Stomach (tissue), 9 donors: ENCODE data around the gene CELSR3. TPM values are rescaled to one million over a fixed set of nuclear protein-coding genes. Genes with fewer than 3 reads are reported as not detected.

ENCODE experiments used
- DNase-seq, 2 donors: peaks; one replicate each; pipeline versions ENCODE4 v3.0.0 to v3.0.0-alpha.2; 2013 to 2019
- H3K27ac ChIP-seq, 5 donors: fragments of 200-600 bp in 4 of 5; sonication (generic) in 4 of 5; one replicate each; pipeline ENCODE4 v1.5.1; 2013 to 2019; ENCODE audit warnings: mild to moderate bottlenecking in 1 of 5, moderate library complexity in 1 of 5
- H3K27me3 ChIP-seq, 3 donors: fragments of 200-600 bp; sonication (generic); one replicate each; pipeline ENCODE4 v1.5.1; 2017 to 2019; ENCODE audit warnings: mixed run types in 1 of 3
- H3K36me3 ChIP-seq, 4 donors: fragments of 200-600 bp; sonication (generic); 1 replicate in 3 of 4; 2 replicates in 1 of 4; pipeline ENCODE4 v1.5.1; 2016 to 2019
- H3K4me1 ChIP-seq, 4 donors: fragments of 200-600 bp; sonication (generic); one replicate each; pipeline ENCODE4 v1.5.1; 2016 to 2019
- H3K4me3 ChIP-seq, 4 donors: fragments of 200-600 bp; sonication (generic) in 3 of 4; one replicate each; pipeline ENCODE4 v1.5.1; 2016 to 2019; ENCODE audit warnings: mild to moderate bottlenecking in 1 of 4
- H3K9me3 ChIP-seq, 4 donors: fragments of 200-600 bp; sonication (generic); one replicate each; pipeline ENCODE4 v1.5.1; 2016 to 2019
- CTCF ChIP-seq, 7 experiments: fragments of 450-650 bp in 4 of 7; fragments of 200-600 bp in 3 of 7; sonication (generic) in 3 of 7; IDR thresholded peaks; one replicate each; pipeline ENCODE4 v1.5.1; 2016 to 2019; ENCODE audit warnings: antibody characterized with exemption in 7 of 7, control low read depth in 2 of 7, mild to moderate bottlenecking in 1 of 7
- EP300 ChIP-seq: sonication (generic); formaldehyde crosslinking; IDR thresholded peaks from one replicate; pipeline ENCODE4 v1.6.1; 2017; ENCODE audit warnings: antibody characterized with exemption
- POLR2A ChIP-seq, 4 donors: fragments of 450-650 bp; IDR thresholded peaks; one replicate each; pipeline ENCODE4 v1.6.1; 2016; ENCODE audit warnings: antibody characterized with exemption in 4 of 4, control low read depth in 2 of 4, mild to moderate bottlenecking in 1 of 4, moderate library complexity in 1 of 4
- POLR2AphosphoS5 ChIP-seq, 3 donors: sonication (generic); formaldehyde crosslinking; IDR thresholded peaks; one replicate each; pipeline ENCODE4 v1.6.1; 2016; ENCODE audit warnings: antibody characterized with exemption in 3 of 3
- WGBS, 5 donors: extraction: QIAGEN DNeasy Blood & Tissue Kit in 3 of 5; methylation state at CpG; one replicate each; pipeline versions ENCODE4 v1.1.5 to v1.1.7; 2013 to 2018; 5-methylcytosine and 5-hydroxymethylcytosine counted together
- intact Hi-C: fragments of 100-400 bp; cut with DNase I; formaldehyde crosslinking; loops from one replicate; pipeline ENCODE4 v1.15.1; 2023; ENCODE audit warnings: low total_unique reads
- polyA plus RNA-seq, 3 donors: library from polyadenylated mRNA; stranded (reverse); fragments of 200-250 nt; gene quantifications; one replicate each; pipeline ENCODE4 v1.2.3, GENCODE V29; 2013
- total RNA-seq, 5 donors: library from RNA; depleted of rRNA; stranded (reverse); fragments of >200 nt; gene quantifications; one replicate each; pipeline versions ENCODE4 v1.1.0 to v1.2.3, GENCODE V29; 2014 to 2016
- donor health status: healthy with polysubstance abuse.
- donor health status: Bipolar disorder and iron deficiency.
- donor health status: healthy.

CELSR3 gene
- total and polyA plus RNA-seq, 8 donors: 0.15 to 2.3 (median 1.5) TPM; not detected in 1

DNA sequence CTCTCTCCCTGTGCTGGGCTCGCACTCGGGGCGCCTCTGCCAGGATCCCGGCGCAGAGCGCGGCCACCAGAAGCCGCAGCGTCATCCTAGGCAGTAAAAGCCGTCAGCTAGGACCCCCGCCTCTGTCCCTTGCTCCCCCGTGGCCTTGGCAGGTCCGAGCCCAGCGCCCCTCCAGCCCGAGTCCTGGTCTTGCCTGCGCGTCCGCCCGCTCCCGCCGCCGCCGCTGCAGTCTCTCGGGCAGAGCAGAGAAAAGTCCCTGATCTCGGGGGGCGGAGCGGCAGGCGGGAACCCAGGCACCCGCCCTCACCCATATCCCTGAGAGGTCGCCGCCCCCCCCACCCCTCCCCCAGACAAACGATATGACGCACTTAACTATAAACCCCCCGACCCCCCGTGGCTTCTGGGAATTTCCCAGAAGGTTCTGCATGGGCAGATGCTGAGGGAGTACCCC, 67.6 kb downstream of the CELSR3 start, which contains the start of gene COL7A1:
COL7A1 (minus strand) TSS at position 255 of the 451 bp plus-strand sequence; CDS start at position 85, 170 bp downstream.
- Histone ChIP-seq H3K4me1 (peaks cover 29 to 46% (median 38%) of the 10 kb centered on the region in 4 donors), H3K36me3 (peaks cover 20 to 39% (median 30%) of the 10 kb centered on the region in 4 donors), H3K27me3 (peaks cover 0 to 36% (median 4%) of the 10 kb centered on the region in 3 donors), H3K27ac (peak within 1 kb of the TSS in 3 of 5 donors; percentile 82 to 84 (median 83)), H3K4me3 (peak within 1 kb of the TSS; percentile 34 to 40 (median 36)), H3K9me3 (no peaks in the 10 kb centered on the region)
- 1 to 6% (median 5%) methylated on average over 15 to 35 of the region's 35 CpGs for WGBS, 5 donors
- TF ChIP-seq POLR2AphosphoS5 (IDR thresholded peaks at IDR 0.05): no peak
- no peak for TF ChIP-seq EP300
- TF ChIP-seq POLR2A (IDR thresholded peaks at IDR 0.05): no peak
- TF ChIP-seq CTCF (IDR thresholded peaks at IDR 0.05): no peak
- intact Hi-C loops: no loop called here
- DNase-seq: peak in 1 of 2 donors; percentile 56

DNA sequence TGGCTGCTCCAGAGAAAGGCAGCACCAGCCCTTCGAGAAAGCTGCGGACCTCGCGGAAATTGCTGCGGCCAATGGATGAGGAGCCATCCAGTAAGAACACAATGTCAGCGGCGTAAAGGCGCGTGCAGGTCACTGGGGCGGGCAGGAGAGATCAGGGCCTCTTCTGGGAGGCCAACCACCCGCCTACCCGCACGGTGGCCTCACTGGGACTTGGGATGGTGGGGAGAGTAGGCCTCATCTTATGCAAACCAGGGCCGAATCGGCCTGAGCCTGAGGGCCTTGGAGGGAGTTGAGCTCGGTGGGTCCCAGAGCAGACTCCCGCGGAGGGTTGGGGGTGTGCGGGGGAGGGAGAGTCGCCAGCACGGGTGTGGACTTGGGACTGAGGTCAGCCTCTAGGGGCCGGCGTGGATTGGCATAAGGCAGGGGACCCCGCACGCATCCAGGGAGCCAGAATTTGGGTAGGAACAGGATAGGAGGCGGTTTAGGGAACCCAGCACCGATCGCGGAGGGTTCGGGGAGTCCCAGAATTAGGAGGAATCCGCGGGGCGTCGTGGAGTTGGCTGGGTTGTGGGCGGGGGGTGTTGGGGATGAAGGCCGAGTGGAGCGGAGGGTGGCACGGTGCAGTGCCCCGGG, 68.2 kb downstream of the CELSR3 start:
- Histone ChIP-seq H3K4me1 (peaks cover 25 to 43% (median 35%) of the 10 kb centered on the region in 4 donors), H3K9me3 (no peaks in the 10 kb centered on the region), H3K4me3 (peak overlapping the region; percentile 34 to 40 (median 36)), H3K27me3 (peaks cover 0 to 38% (median 4%) of the 10 kb centered on the region in 3 donors), H3K36me3 (peaks cover 14 to 33% (median 24%) of the 10 kb centered on the region in 4 donors), H3K27ac (peak overlapping the region in 2 of 5 donors; percentile 40 to 83)
- peak in 1 of 2 donors; percentile 30 for DNase-seq
- intact Hi-C loops: no loop called here
- TF ChIP-seq EP300 (no peak), CTCF (IDR thresholded peaks at IDR 0.05) (no peak), POLR2A (IDR thresholded peaks at IDR 0.05) (no peak), POLR2AphosphoS5 (IDR thresholded peaks at IDR 0.05) (no peak)
- 19 to 39% (median 28%) methylated on average over 37 to 39 of the region's 39 CpGs for WGBS, 5 donors

DNA sequence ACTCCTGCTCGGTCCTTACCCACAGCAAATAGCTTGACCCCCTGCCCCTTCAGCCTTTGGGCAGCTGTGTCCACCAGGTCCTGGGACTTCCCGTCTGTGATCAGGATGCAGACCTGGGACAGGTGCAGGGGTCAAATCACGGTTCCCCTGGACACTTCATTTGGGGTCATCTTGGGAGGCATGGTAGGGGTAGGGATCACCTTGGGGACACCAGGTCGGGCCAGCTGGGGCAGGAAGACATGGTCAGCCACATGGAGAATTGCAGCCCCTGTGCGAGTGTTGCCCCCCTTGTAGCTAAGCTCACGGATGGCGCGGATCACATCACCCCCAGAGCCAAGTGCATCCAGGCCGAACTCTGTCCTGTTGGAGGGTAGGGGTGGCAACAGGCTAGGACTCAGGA, 69.3 kb downstream of the CELSR3 start:
- TF ChIP-seq CTCF (IDR thresholded peaks at IDR 0.05) (no peak), EP300 (no peak), POLR2A (IDR thresholded peaks at IDR 0.05) (no peak), POLR2AphosphoS5 (IDR thresholded peaks at IDR 0.05) (no peak)
- Histone ChIP-seq H3K36me3 (peaks cover 2 to 21% (median 12%) of the 10 kb centered on the region in 4 donors), H3K4me1 (peaks cover 13 to 31% (median 25%) of the 10 kb centered on the region in 4 donors), H3K27ac (no peak overlapping the region), H3K4me3 (no peak overlapping the region), H3K27me3 (peaks cover 0 to 48% (median 4%) of the 10 kb centered on the region in 3 donors), H3K9me3 (no peaks in the 10 kb centered on the region)
- no peak for DNase-seq
- 86 to 93% (median 92%) methylated on average over 5 to 9 of the region's 9 CpGs for WGBS, 5 donors
- intact Hi-C loops: no loop called here

GRCh38 chr3:48592519-48593087, 70.1 kb downstream of the CELSR3 start:
- Histone ChIP-seq H3K36me3 (peaks cover 0 to 14% (median 5%) of the 10 kb centered on the region in 4 donors), H3K4me1 (peaks cover 13 to 24% (median 19%) of the 10 kb centered on the region in 4 donors), H3K4me3 (no peak overlapping the region), H3K9me3 (no peaks in the 10 kb centered on the region), H3K27ac (no peak overlapping the region), H3K27me3 (peaks cover 0 to 52% (median 4%) of the 10 kb centered on the region in 3 donors)
- intact Hi-C loops: no loop called here
- no peak for DNase-seq
- TF ChIP-seq EP300 (no peak), POLR2AphosphoS5 (IDR thresholded peaks at IDR 0.05) (no peak)
- 83 to 91% (median 87%) methylated on average over 21 of the region's 21 CpGs for WGBS, 5 donors
